Neural cell (in vitro differentiated cells): ENCODE results near the gene HDAC9.

ENCODE experiments used
- EP300 ChIP-seq: fragments of 450-650 bp; conservative IDR thresholded peaks from 2 replicates; pipeline ENCODE4 v1.6.1; 2014; ENCODE audit warnings: antibody characterized with exemption, mild to moderate bottlenecking, moderate library complexity; ENCODE audit not compliant: poor library complexity, severe bottlenecking
- EZH2 ChIP-seq: fragments of 200-600, 300-800 bp; shearing (Covaris generic), sonication (generic); IDR thresholded peaks from 2 replicates; pipeline ENCODE4 v1.6.1; 2014; ENCODE audit warnings: antibody characterized with exemption, low read length, borderline replicate concordance, mild to moderate bottlenecking; ENCODE audit not compliant: insufficient read depth, poor library complexity, severe bottlenecking
- MXI1 ChIP-seq: fragments of 450-650 bp; conservative IDR thresholded peaks from 2 replicates; pipeline ENCODE4 v1.6.1; 2014; ENCODE audit warnings: antibody characterized with exemption, mild to moderate bottlenecking; ENCODE audit not compliant: poor library complexity, severe bottlenecking
- POLR2AphosphoS5 ChIP-seq: IDR thresholded peaks from 2 replicates; pipeline ENCODE4 v1.6.1; 2012
- RAD21 ChIP-seq: fragments of 450-650 bp; conservative IDR thresholded peaks from 2 replicates; pipeline ENCODE4 v1.6.1; 2014; ENCODE audit warnings: antibody characterized with exemption, mild to moderate bottlenecking, moderate library complexity
- SMC3 ChIP-seq: fragments of 450-650 bp; conservative IDR thresholded peaks from 2 replicates; pipeline ENCODE4 v1.6.1; 2014; ENCODE audit warnings: antibody characterized with exemption, mild to moderate bottlenecking, moderate library complexity; ENCODE audit not compliant: poor library complexity
- TAF1 ChIP-seq: IDR thresholded peaks from 2 replicates; pipeline ENCODE4 v1.6.1; 2012; ENCODE audit warnings: low read depth
- TF ChIP-seq, protein P1 (sequence below): fragments of 450-650 bp; IDR thresholded peaks from 2 replicates; pipeline ENCODE4 v1.5.1; 2014; ENCODE audit warnings: antibody characterized with exemption, mild to moderate bottlenecking, moderate library complexity; ENCODE audit not compliant: poor library complexity, severe bottlenecking
- TF ChIP-seq, protein P2 (sequence below): IDR thresholded peaks from 2 replicates; pipeline ENCODE4 v1.6.1; 2012; ENCODE audit warnings: borderline replicate concordance

DNA sequence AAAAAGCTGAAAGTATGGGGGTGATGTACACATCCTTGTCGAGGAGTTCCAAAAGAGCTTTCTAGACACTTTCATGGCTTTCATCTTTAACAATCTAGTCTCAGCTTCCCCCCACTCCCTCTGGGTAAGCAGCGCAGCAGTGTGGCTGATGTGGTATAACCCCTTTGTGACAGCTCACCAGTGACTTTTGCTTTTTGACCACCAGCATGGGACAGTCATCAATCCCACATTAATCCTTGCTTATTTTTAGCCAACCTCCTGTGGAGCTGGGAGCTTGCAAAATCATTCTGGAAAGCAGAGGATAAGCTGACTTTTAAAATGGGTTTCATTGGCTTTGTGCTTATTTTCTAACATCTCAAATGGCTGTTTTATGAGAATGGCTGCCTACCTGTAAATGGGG, 272.7 kb downstream of the HDAC9 start:
- TF ChIP-seq, protein P1, sequence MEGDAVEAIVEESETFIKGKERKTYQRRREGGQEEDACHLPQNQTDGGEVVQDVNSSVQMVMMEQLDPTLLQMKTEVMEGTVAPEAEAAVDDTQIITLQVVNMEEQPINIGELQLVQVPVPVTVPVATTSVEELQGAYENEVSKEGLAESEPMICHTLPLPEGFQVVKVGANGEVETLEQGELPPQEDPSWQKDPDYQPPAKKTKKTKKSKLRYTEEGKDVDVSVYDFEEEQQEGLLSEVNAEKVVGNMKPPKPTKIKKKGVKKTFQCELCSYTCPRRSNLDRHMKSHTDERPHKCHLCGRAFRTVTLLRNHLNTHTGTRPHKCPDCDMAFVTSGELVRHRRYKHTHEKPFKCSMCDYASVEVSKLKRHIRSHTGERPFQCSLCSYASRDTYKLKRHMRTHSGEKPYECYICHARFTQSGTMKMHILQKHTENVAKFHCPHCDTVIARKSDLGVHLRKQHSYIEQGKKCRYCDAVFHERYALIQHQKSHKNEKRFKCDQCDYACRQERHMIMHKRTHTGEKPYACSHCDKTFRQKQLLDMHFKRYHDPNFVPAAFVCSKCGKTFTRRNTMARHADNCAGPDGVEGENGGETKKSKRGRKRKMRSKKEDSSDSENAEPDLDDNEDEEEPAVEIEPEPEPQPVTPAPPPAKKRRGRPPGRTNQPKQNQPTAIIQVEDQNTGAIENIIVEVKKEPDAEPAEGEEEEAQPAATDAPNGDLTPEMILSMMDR: no peak
- no peak for TF ChIP-seq EP300
- TF ChIP-seq TAF1: no peak
- no peak for TF ChIP-seq RAD21
- TF ChIP-seq POLR2AphosphoS5: no peak
- TF ChIP-seq MXI1: no peak
- no peak for TF ChIP-seq EZH2
- TF ChIP-seq, protein P2, sequence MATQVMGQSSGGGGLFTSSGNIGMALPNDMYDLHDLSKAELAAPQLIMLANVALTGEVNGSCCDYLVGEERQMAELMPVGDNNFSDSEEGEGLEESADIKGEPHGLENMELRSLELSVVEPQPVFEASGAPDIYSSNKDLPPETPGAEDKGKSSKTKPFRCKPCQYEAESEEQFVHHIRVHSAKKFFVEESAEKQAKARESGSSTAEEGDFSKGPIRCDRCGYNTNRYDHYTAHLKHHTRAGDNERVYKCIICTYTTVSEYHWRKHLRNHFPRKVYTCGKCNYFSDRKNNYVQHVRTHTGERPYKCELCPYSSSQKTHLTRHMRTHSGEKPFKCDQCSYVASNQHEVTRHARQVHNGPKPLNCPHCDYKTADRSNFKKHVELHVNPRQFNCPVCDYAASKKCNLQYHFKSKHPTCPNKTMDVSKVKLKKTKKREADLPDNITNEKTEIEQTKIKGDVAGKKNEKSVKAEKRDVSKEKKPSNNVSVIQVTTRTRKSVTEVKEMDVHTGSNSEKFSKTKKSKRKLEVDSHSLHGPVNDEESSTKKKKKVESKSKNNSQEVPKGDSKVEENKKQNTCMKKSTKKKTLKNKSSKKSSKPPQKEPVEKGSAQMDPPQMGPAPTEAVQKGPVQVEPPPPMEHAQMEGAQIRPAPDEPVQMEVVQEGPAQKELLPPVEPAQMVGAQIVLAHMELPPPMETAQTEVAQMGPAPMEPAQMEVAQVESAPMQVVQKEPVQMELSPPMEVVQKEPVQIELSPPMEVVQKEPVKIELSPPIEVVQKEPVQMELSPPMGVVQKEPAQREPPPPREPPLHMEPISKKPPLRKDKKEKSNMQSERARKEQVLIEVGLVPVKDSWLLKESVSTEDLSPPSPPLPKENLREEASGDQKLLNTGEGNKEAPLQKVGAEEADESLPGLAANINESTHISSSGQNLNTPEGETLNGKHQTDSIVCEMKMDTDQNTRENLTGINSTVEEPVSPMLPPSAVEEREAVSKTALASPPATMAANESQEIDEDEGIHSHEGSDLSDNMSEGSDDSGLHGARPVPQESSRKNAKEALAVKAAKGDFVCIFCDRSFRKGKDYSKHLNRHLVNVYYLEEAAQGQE: no peak
- TF ChIP-seq SMC3: no peak
